Measurements from ENCODE around the gene KRT40.

The KRT40 gene

DNA sequence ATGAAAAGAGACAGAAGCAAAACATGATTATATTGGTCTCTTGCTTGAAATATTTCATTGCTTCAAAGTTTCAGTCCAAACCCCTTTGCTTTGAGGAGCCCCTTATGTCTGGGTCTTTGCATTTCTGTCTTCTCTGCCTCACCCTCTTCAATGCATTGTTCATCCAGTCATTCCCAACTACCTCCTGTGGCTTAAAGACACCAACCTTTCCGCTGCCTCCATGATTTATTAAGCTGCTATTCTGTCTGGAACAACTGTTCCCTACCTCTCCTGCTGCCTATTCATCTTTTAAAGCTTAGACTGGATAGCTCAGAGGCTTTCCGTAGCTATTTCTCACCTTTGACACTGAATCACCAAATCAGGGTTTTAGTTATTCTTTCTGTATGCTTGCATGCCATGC lies 13.2 kb upstream of the KRT40 start:
- DNase-seq (ENCODE audit: extremely low read depth in 1 of 2, low read depth in 1 of 2): no peak

DNA sequence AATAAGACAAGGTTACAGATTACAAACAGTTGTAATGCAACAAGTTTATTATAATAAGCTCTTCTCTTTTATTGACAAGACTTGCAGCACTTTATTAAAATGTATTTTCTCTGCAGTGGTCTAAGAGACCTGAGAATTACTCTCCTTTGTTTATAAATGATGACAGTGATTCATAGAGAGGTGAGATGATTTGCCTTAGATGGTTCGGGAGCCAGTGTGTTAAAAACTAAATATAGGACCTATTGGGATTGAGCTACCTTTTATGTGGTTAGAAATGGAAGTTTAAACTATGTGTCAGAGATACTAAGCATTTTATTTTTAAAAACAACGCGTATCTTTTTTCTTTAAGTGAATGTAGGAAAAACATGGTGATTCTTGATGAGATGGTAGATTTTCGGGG lies 12.7 kb upstream of the KRT40 start:
- DNase-seq (ENCODE audit: extremely low read depth in 1 of 2, low read depth in 1 of 2): no peak

DNA sequence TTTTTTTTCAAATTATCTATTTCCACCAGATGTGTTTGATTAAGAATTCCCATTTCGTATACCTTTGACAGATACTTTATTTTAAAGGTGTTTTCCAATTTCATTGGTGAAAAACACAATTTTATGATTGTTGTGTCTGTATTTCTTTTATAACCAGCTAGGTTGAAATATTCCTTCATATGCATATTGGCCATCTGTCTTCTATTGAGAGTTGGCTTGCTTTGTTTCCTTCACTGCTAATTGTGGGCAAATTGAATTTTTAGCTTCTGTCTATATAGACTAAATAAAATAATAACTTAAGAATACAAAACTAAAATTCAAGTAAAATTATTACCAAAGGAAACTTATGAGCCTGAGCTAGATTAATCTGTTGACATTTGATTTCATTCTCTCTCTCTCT lies 11.0 kb upstream of the KRT40 start:
- no peak for DNase-seq (ENCODE audit: extremely low read depth in 1 of 2, low read depth in 1 of 2)

DNA sequence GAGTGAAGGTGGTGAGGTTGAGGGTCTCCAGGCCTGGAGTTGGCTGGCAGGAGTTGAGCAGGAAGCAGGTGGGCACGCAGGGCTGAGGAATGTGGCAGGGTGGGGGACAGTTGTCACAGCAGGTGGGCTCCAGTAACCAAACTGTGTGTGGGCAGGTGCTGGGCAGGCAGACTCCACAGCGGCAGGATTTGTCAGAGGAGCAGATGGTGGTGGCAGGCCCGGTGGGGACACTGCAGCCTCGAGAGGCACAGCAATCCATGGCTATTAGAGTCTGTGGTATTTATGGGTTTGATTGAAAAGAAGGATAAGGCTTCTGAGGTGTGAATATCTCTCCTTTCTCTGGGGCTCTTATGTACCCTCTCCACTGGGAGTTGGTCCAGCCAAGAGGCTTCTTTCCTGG lies 9.7 kb upstream of the KRT40 start, which contains the start of gene KRTAP3-3:
Gene KRTAP3-3, minus strand, starts transcription at position 326 of the 400 bp plus-strand sequence. Its CDS starts 67 bp downstream, at position 259.
- no peak for DNase-seq (ENCODE audit: extremely low read depth in 1 of 2, low read depth in 1 of 2)

DNA sequence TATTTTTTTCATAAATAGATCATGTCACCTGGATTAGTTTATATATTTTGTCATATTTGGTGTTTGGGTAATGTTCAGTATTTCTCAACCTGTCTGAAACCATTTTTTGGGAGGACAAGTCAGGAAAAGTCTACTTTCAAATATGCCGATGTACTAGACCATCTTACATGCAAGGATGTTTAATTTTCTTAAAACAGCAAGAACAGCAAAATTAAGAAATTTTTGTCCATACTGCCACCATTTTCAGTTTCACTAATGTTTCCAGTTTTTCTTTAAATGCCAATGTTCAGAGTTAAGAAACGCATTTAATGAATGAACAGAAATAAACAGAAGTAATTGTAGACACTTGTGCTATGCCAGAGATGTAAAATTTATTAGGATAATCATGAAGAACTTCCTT lies 9.0 kb upstream of the KRT40 start:
- no peak for DNase-seq (ENCODE audit: extremely low read depth in 1 of 2, low read depth in 1 of 2)

DNA sequence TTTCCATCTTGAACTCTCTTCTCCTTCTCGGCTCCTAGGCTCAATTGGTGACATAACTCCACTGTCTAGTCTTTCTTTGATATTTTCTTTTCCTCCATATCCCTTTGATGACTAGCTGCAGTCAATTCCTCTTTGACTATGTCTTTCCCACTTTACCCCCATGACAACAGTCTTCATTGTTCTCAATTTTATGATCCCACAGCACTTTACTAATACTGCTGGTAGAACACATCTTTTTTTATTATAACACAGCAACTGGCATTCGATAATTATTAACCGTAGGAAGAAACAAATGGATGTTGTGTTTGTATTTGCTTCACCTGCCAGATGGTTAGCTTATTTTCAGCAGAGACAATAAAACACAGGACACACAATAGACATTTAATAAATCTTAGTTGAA lies 8.5 kb upstream of the KRT40 start:
- no peak for DNase-seq (ENCODE audit: extremely low read depth in 1 of 2, low read depth in 1 of 2)

DNA sequence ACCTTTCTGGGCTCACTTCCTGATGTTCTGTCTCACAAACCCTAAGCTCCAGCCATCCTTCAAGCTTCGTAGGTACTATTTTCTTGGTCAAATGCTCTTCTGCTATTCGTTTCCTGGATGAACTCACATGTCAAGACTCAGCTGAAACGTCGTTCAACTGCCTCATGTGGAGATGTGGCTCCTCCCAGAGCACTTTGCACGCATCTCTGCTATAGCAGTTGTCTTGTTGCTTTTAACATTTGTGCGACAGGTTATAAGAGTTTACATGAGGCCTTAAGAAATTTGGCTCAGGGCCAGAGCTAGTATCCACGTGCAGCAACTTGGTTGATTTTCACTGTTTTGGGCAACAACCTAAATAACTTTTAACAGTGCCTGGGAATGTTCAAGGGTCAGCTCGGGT lies 2.8 kb upstream of the KRT40 start:
- no peak for DNase-seq (ENCODE audit: extremely low read depth in 1 of 2, low read depth in 1 of 2)

DNA sequence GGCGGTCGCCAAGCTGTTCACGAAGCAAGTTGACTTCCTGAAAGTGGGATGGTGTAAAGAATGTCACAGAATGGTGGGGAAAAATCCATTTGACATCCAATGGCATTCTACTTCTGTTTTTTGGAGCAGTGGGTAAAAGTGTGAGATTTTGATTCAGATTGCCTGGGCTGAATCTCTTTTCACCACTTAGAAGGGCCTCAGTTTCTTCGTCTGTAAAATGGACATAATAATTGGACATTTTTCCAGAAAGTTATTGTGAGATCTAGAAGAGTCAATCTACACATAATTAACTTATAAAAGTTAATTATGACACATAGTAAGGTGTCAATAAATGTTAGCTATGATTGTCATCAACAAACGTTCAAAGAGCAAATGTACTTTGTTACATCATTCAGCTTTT lies 3.0 kb downstream of the KRT40 start:
- DNase-seq (ENCODE audit: extremely low read depth in 1 of 2, low read depth in 1 of 2): no peak

DNA sequence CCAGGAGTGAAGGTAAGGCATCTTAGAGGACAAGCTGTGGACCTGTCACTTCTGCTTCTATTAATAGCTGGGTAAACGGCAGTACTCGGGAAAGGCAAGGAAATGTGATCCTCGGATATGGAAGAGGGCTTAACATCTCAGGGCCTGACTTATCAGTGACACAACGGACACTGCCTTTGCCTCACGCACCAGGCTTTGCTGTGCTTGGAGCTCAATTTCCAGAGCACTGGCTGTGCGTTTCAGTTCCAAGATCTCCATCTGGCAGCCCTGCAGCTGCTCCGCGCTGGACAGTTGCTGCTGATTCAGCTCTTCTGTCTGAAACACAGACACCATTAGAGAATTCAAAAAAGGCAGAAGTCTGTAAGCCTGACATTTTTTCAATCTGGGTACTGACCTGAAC lies 3.5 kb downstream of the KRT40 start:
- no peak for DNase-seq (ENCODE audit: extremely low read depth in 1 of 2, low read depth in 1 of 2)

DNA sequence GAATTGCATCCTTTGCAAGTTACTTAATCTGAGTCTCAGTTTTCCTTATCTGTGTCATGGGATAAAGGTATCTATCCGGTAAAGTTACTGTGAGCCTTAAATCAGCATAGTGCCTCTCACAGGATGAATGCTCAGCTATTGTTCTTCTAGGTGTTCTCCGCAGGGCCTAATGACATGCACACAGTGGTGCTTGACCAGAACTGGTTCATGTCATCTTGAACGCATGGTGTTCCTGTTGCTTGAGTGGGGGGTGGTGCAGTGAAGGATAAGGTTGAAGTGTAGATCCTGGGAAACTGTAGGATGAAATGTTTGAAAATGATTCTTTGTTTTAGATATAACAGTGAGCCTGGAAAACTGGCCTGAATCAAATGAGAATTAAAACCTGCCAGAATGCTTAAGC lies 4.0 kb downstream of the KRT40 start:
- no peak for DNase-seq (ENCODE audit: extremely low read depth in 1 of 2, low read depth in 1 of 2)

DNA sequence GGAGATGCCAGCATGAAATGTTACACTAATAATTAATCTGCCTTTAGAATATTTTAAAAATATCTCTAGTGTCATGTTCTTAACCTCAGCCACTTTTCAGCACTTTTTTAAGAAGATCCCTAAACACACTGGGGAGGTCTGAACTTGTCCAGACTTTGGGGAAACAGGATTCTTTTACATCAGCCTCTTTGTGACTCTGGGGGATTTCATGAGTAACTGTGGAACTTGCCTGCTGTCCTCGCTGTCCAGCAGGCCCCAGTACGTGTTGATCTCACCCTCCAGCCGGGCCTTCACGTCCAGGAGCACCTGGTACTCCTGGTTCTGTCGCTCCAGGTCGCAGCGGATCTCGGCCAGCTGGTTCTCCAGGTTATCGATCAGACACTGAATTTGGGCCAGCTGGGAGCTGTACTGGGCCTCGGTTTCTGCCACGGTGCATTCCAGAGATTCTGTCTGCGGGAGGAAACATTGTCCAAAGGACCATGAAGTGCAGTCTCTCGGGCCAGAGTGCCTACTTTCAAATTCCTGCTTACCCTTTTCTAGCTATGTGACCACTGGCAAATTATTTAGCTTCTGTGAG lies 5.5 kb downstream of the KRT40 start:
- no peak for DNase-seq (ENCODE audit: extremely low read depth in 1 of 2, low read depth in 1 of 2)

DNA sequence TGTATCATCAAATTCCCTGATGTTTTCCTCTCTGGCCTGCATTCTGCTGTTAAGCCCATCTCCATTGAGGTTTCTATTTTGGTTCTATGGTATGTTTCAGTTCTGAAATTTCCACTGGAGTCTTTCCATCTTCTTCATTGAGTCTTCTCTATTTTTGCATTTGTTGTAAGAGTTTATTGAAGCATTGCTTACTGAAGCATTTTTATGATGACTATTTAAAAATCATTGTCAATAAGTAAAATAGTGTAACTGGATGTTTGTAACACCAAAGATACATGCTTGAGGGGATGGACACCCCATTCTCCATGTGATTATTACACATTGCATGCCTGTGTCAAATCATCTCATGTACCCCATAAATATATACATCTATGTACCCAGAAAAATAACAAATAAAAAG lies 8.6 kb downstream of the KRT40 start:
- no peak for DNase-seq (ENCODE audit: extremely low read depth in 1 of 2, low read depth in 1 of 2)

DNA sequence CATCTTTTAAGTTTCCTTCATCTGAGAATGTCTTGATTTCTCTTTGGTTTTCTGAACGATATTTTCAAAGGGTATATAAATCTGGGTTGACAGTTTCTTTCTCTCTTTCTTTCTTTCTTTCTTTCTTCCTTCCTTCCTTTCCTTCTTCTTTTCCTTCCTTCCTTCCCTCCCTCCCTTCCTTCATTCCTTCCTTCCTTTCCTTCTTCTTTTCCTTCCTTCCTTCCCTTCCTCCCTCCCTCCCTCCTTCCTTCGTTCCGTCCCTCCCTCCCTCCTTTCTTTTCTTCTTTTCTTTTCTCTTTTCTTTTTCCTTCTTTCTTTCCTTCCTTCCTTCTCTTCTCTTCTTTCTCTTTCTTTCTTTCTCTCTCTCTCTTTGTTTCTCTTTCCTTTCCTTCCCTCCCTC lies 9.8 kb downstream of the KRT40 start:
- DNase-seq (ENCODE audit: extremely low read depth in 1 of 2, low read depth in 1 of 2): no peak

DNA sequence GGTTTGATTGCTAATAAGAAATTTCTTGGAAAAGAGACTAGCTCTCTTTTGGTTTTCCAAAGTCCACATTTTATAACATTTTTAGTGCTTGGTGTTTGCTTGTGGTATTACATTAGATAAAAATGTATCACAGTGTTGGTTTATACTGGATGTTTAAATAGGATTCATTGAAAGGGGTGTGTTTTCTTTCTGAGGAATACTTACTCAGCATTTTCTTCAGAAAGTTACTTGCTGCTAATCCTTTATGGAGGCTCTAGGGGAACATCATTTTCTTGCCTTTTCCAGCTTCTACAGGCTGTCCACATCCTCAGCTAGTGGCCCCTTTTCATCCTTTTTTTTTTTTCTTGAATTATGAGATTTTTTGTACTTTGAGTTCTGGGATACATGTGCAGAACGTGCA lies 16.5 kb downstream of the KRT40 start:
- no peak for DNase-seq (ENCODE audit: extremely low read depth in 1 of 2, low read depth in 1 of 2)

DNA sequence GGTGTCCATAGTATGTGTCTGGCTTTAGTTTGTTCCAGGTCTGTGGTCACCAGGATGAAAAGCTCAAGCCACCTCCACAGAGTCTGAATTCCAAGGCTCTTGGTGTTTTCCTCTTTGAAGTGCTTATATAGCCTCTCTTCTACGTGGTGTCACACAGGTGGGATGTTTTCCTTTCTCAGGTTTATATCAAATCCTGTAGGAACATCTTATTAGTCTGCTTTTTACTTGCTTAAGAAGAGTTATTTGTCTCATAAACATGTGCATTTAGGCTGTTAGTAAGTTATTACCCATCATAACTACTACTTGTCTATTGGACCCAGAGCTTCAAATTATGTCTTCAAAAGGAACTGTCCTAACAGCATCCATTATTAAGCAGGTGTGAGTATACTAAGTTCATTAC lies 17.3 kb downstream of the KRT40 start, which contains the start of gene KRT39:
Gene KRT39, minus strand, starts transcription at position 101 of the 400 bp plus-strand sequence. Its CDS starts 92 bp downstream, at position 9.
- DNase-seq (ENCODE audit: extremely low read depth in 1 of 2, low read depth in 1 of 2): no peak

DNA sequence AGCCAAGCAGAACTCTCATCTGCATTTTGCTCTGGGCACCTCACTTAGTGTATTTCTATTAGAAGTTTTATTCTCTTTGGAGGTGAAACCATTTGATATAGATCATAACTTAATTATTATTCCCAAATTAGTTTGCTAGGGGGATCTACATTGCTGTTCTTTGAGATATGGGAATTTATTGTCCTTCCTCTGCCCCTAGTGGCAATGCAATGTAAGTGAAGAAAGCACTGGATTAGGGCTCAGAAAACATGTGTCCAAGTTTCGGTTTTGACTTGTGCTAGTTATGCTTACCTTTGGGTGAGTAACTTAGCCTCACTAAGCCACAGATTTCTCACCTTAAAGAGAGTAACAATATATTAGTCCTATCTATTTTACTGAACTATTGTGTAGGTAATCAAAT lies 20.3 kb downstream of the KRT40 start:
- DNase-seq (ENCODE audit: extremely low read depth in 1 of 2, low read depth in 1 of 2): no peak

DNA sequence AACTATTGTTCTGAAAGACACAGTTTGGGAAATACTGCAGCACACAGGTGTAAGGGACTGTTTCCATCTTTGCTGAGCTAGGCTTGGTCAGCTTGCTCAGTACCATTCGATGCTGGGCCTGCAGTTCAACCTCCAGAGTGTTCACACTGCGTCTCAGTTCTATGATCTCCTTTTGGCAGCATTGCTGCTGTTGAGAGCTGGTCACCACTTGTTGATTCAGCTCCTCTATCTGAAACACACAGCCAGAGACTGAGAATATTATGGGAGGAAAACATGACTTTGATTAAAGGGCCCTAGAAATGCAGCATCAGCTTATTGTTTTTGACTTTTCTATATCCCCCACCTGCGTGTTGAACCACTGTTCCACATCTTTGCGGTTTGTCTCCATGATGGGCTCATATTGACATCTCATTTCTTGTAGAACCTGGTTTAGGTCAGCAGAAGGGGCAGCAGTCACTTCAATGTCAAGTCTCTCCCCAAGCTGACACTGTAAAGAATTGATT lies 22.0 kb downstream of the KRT40 start:
- no peak for DNase-seq (ENCODE audit: extremely low read depth in 1 of 2, low read depth in 1 of 2)

DNA sequence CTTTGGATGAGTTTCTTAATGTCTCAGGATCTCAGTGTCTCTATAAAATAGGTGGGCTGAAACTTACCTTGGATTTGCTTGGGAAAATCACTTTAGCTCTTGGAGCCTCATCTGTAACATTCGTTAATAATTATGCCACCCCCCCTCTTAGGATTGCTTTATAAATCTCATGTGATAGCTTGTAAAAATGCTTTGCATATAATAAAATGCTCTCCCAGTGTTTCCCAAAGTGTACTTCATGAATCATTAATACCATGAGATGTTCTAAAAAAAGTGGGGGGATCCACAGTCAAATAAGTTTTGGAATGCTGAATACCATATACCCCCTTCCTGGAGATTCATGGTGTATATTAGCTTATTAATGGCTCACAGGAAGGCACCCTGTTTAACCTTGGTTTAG lies 22.5 kb downstream of the KRT40 start:
- DNase-seq (ENCODE audit: extremely low read depth in 1 of 2, low read depth in 1 of 2): no peak

DNA sequence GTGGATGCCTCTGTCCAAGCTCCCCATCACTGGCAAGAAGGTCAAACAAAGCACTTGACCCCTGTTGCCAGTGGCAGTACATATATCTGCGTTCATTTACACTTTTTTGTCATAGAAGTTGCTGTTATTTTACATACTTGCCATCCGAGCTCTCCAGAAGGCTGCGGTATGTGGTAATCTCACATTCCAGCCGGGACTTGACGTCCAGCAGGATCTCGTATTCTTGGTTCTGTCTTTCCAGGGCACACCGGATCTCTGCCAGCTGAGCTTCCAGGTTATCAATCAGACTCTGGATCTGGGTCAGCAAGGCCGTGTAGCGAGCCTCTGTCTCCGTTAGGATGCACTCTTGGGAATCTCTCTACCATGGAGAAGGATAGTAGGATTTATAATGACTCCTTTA lies 24.0 kb downstream of the KRT40 start:
- no peak for DNase-seq (ENCODE audit: extremely low read depth in 1 of 2, low read depth in 1 of 2)

DNA sequence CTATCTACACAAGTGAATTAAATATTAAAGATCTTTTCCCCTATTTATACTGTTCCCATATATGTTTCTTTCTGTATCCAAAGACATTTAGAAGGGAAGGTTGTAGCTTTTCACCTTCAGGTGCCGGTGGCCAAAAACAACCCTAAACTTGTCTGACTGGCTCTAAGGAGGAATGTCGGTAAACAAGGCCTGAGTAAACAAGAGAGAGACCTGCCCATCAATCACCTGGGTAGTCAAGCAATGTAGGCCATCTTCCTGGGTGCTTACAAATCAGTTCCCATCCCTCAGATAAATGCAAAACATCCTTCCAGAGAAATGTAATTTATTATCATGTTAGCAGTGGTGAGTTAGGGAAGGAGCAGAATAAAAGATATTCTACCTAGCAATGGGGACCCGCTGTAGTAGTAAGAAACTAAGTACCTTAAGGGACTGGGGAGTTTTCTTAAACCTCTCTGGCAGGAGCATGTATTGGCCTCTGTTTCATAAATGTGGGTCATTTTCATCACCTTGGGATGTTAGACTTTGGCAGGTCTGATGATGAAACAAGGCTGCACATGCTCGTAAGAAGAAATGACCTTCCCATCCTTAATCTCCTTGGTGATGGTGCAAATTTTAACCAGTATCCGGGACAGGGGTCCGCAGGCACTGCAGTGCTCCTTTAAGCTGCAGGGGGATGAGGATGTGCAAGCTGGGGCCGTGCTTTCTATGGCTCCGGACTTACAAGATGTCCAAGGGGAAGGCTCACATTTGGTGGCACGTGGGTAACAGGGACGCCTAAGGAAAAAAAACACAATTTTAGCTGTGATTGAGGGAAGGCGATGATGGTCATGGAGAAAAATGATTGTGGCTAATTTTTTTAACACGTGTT lies 25.8 kb downstream of the KRT40 start:
- no peak for DNase-seq (ENCODE audit: extremely low read depth in 1 of 2, low read depth in 1 of 2)

DNA sequence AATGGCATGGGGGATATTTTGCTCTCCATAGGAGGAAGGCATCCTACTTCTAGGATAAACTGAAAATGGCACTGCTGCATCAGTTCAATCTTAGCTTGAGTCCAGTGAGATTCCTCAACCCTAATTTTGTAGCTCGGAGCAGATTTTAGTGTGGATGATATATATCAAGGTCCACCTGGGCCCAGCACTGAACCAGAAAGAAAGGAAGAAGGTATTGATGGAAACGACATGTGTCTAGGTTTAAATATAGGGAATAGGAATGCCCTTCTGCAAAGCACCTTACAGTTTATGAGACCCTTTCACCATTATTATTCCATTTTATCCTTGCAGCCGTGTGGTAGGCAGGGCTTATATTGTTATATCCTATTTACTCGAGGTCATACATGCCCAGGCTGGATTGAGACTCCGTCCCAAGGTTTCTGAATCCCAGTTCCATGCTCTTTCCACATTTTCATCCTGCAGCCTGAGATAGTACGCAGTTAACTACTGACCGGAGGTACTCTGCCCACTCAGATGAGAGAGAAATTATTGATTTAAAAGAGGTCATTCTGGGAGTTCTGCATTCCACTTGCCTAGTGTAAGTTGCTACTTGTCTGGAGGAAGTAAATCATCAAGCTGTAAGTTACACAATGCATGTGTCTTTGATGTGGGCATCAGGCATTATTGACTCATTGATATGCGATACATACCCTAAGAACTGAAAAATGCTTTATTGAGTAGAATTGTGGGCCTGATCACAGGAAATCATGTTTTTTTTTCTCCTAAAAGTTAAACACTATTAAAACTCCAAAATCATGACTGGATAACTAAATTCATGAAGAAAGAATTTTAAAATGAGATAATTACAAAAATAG lies 27.5 kb downstream of the KRT40 start:
- no peak for DNase-seq (ENCODE audit: extremely low read depth in 1 of 2, low read depth in 1 of 2)

Measured in activated CD8-positive, alpha-beta memory T cell treated with anti-CD3 and anti-CD28 coated beads for 1 hour (primary cell).